HG03025 (cell line): ENCODE measurements around the gene SMIM29.

ENCODE experiments used
- ATAC-seq: cut with Tn5 transposase; IDR thresholded peaks from one replicate; pipeline ENCODE4 v1.9.1; 2021; ENCODE audit warnings: mild to moderate bottlenecking, moderate library complexity; ENCODE audit not compliant: unreplicated experiment, low FRiP score

SMIM29 gene

GRCh38 chr6:34200340-34200971 lies 48.4 kb downstream of the SMIM29 start:
- ATAC-seq: no peak

GRCh38 chr6:34196833-34197195 lies 52.0 kb downstream of the SMIM29 start:
- ATAC-seq: no peak
